SK-N-SH (cell line): ENCODE data around the gene FXR1.

Source experiments
- CTCF ChIP-seq: fragments of 200-600 bp; sonication (generic); IDR thresholded peaks from 2 replicates; pipeline ENCODE4 v1.6.1; 2017; ENCODE audit warnings: antibody characterized with exemption, mild to moderate bottlenecking, moderate library complexity
- ELF1 ChIP-seq: IDR thresholded peaks from 2 replicates; pipeline ENCODE4 v1.4.0; 2012
- EP300 ChIP-seq, 2 experiments: IDR thresholded peaks; 2 replicates each; pipeline versions ENCODE4 v1.4.0 to v1.6.1; 2012; ENCODE audit warnings: borderline replicate concordance in 1 of 2, low read depth in 1 of 2, low read length in 1 of 2
- FOXM1 ChIP-seq: IDR thresholded peaks from 2 replicates; pipeline ENCODE4 v1.4.0; 2012; ENCODE audit warnings: low read depth, mild to moderate bottlenecking
- IRF3 ChIP-seq: fragments of 150-350 bp; IDR thresholded peaks from 2 replicates; pipeline ENCODE4 v1.6.1; 2016; ENCODE audit warnings: mild to moderate bottlenecking, low read depth, low read length
- POLR2AphosphoS5 ChIP-seq: IDR thresholded peaks from 2 replicates; pipeline ENCODE4 v1.6.1; 2012; ENCODE audit warnings: low read depth, low read length
- SIN3A ChIP-seq: IDR thresholded peaks from 2 replicates; pipeline ENCODE4 v1.6.1; 2012; ENCODE audit warnings: low read depth, mild to moderate bottlenecking, low read length, moderate library complexity, borderline replicate concordance
- TAF1 ChIP-seq: IDR thresholded peaks from 2 replicates; pipeline ENCODE4 v1.6.1; 2012; ENCODE audit warnings: low read depth, mild to moderate bottlenecking, low read length, moderate library complexity, borderline replicate concordance
- USF2 ChIP-seq: fragments of 150-350 bp; IDR thresholded peaks from 2 replicates; pipeline ENCODE4 v1.6.1; 2017; ENCODE audit warnings: antibody characterized with exemption, low read length, low read depth, borderline replicate concordance
- YY1 ChIP-seq: IDR thresholded peaks from 2 replicates; pipeline ENCODE4 v1.4.0; 2012; ENCODE audit warnings: low read depth, mild to moderate bottlenecking
- ZBTB33 ChIP-seq: IDR thresholded peaks from 2 replicates; pipeline ENCODE4 v1.4.0; 2012; ENCODE audit warnings: low read depth, borderline replicate concordance
- TF ChIP-seq, protein P1 (sequence below): IDR thresholded peaks from 2 replicates; pipeline ENCODE4 v1.6.1; 2012; ENCODE audit warnings: mild to moderate bottlenecking, low read depth, low read length, moderate library complexity
- TF ChIP-seq, protein P2 (sequence below): IDR thresholded peaks from 2 replicates; pipeline ENCODE4 v1.4.0; 2012; ENCODE audit warnings: low read depth

GRCh38 chr3:180881065-180881801 lies 31.2 kb upstream of the FXR1 start:
- TF ChIP-seq CTCF (no peak), YY1 (no peak), USF2 (no peak), SIN3A (no peak), EP300 (IDR thresholded peaks at IDR 0.05; ENCODE audit: borderline replicate concordance in 1 of 2, low read depth in 1 of 2, low read length in 1 of 2) (no peak), ELF1 (no peak), IRF3 (no peak), POLR2AphosphoS5 (no peak), FOXM1 (no peak), ZBTB33 (no peak), TAF1 (no peak)
- TF ChIP-seq, protein P1, sequence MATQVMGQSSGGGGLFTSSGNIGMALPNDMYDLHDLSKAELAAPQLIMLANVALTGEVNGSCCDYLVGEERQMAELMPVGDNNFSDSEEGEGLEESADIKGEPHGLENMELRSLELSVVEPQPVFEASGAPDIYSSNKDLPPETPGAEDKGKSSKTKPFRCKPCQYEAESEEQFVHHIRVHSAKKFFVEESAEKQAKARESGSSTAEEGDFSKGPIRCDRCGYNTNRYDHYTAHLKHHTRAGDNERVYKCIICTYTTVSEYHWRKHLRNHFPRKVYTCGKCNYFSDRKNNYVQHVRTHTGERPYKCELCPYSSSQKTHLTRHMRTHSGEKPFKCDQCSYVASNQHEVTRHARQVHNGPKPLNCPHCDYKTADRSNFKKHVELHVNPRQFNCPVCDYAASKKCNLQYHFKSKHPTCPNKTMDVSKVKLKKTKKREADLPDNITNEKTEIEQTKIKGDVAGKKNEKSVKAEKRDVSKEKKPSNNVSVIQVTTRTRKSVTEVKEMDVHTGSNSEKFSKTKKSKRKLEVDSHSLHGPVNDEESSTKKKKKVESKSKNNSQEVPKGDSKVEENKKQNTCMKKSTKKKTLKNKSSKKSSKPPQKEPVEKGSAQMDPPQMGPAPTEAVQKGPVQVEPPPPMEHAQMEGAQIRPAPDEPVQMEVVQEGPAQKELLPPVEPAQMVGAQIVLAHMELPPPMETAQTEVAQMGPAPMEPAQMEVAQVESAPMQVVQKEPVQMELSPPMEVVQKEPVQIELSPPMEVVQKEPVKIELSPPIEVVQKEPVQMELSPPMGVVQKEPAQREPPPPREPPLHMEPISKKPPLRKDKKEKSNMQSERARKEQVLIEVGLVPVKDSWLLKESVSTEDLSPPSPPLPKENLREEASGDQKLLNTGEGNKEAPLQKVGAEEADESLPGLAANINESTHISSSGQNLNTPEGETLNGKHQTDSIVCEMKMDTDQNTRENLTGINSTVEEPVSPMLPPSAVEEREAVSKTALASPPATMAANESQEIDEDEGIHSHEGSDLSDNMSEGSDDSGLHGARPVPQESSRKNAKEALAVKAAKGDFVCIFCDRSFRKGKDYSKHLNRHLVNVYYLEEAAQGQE, result no peak
- TF ChIP-seq, protein P2, sequence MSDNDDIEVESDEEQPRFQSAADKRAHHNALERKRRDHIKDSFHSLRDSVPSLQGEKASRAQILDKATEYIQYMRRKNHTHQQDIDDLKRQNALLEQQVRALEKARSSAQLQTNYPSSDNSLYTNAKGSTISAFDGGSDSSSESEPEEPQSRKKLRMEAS, result no peak
